ENCODE results near the gene TRIM71. TPM values are rescaled to one million over a fixed set of nuclear protein-coding genes. Genes with fewer than 3 reads are reported as not detected.

The TRIM71 gene
- total and polyA plus RNA-seq, 12 donors = 0.03 to 0.25 (median 0.17) TPM; not detected in 8

- WGBS, 4 donors = 80 to 86% (median 85%) methylated on average over 7 of the region's 7 CpGs
- Histone ChIP-seq H3K9me3 (replicated peaks in 1 of 3) (no peaks in the 10 kb centered on the region), H3K4me1 (replicated peaks in 1 of 2) (no peaks in the 10 kb centered on the region), H3K36me3 (replicated peaks in 1 of 2) (no peaks in the 10 kb centered on the region), H3K27ac (no peak overlapping the region), H3K4me3 (no peak overlapping the region), H3K27me3 (no peaks in the 10 kb centered on the region)
- no peak for TF ChIP-seq POLR2A (IDR thresholded peaks at IDR 0.05)
- TF ChIP-seq CTCF (IDR thresholded peaks at IDR 0.05) = no peak
- intact Hi-C loops (cut with DNase I) = no loop called here
- DNase-seq = no peak
Observed at GRCh38 chr3:32871273-32871672, 53.5 kb downstream of the TRIM71 start.

- Histone ChIP-seq H3K4me3 (no peak overlapping the region), H3K9me3 (replicated peaks in 1 of 3) (no peaks in the 10 kb centered on the region), H3K4me1 (replicated peaks in 1 of 2) (no peaks in the 10 kb centered on the region), H3K36me3 (replicated peaks in 1 of 2) (no peaks in the 10 kb centered on the region), H3K27me3 (no peaks in the 10 kb centered on the region), H3K27ac (no peak overlapping the region)
- DNase-seq = peak in 4 of 7 donors; percentile 31 to 65 (median 44)
- intact Hi-C loops (cut with DNase I) = no loop called here
- 58 to 69% (median 60%) methylated on average over 4 to 6 of the region's 6 CpGs for WGBS, 4 donors
- no peak for TF ChIP-seq CTCF (IDR thresholded peaks at IDR 0.05)
- TF ChIP-seq POLR2A (IDR thresholded peaks at IDR 0.05) = no peak
Observed at GRCh38 chr3:32872487-32873382, 54.9 kb downstream of the TRIM71 start.

- H3K27me3 ChIP-seq = no peaks in the 10 kb centered on the region
Observed at GRCh38 chr3:32873531-32874130, 55.8 kb downstream of the TRIM71 start.

More at GRCh38 chr3:32873531-32874130, 55.8 kb downstream of the TRIM71 start:
- Histone ChIP-seq H3K4me1 (replicated peaks in 1 of 2) (no peaks in the 10 kb centered on the region), H3K36me3 (replicated peaks in 1 of 2) (no peaks in the 10 kb centered on the region), H3K27ac (no peak overlapping the region), H3K9me3 (replicated peaks in 1 of 3) (no peaks in the 10 kb centered on the region), H3K4me3 (no peak overlapping the region)
- intact Hi-C loops (cut with DNase I) = no loop called here
- TF ChIP-seq CTCF (IDR thresholded peaks at IDR 0.05) = no peak
- TF ChIP-seq POLR2A (IDR thresholded peaks at IDR 0.05) = no peak
- DNase-seq = no peak
- WGBS, 4 donors = 57 to 66% (median 64%) methylated on average over 7 to 12 of the region's 12 CpGs
